ENCODE results near the gene SNRPA.

Gene SNRPA

GRCh38 chr19:40705950-40706619 lies 44.9 kb upstream of the SNRPA start:
- in situ Hi-C loops (cut with MboI; ENCODE audit: low pct_unique_long_range_greater_than_20kb, low sequenced_read_pairs, unreplicated experiment): no loop called here
- DNase-seq (ENCODE audit: low spot score): no peak
- no peak for TF ChIP-seq CTCF (IDR thresholded peaks at IDR 0.05; ENCODE audit: extremely low read depth, insufficient read depth, missing control alignments)

- no peak for DNase-seq (ENCODE audit: low spot score)
- no peak for TF ChIP-seq CTCF (IDR thresholded peaks at IDR 0.05; ENCODE audit: extremely low read depth, insufficient read depth, missing control alignments)
- in situ Hi-C loops (cut with MboI; ENCODE audit: low pct_unique_long_range_greater_than_20kb, low sequenced_read_pairs, unreplicated experiment): no loop called here
Measured at GRCh38 chr19:40707615-40708014, 43.4 kb upstream of the SNRPA start.

GRCh38 chr19:40709817-40710216 lies 41.2 kb upstream of the SNRPA start:
- no peak for DNase-seq (ENCODE audit: low spot score)
- TF ChIP-seq CTCF (IDR thresholded peaks at IDR 0.05; ENCODE audit: extremely low read depth, insufficient read depth, missing control alignments): no peak
- in situ Hi-C loops (cut with MboI; ENCODE audit: low pct_unique_long_range_greater_than_20kb, low sequenced_read_pairs, unreplicated experiment): no loop called here

GRCh38 chr19:40713939-40714338 lies 37.1 kb upstream of the SNRPA start:
- in situ Hi-C loops (cut with MboI; ENCODE audit: low pct_unique_long_range_greater_than_20kb, low sequenced_read_pairs, unreplicated experiment): no loop called here
- no peak for DNase-seq (ENCODE audit: low spot score)
- no peak for TF ChIP-seq CTCF (IDR thresholded peaks at IDR 0.05; ENCODE audit: extremely low read depth, insufficient read depth, missing control alignments)

- in situ Hi-C loops (cut with MboI; ENCODE audit: low pct_unique_long_range_greater_than_20kb, low sequenced_read_pairs, unreplicated experiment): no loop called here
- peak; percentile 95 for DNase-seq (ENCODE audit: low spot score)
- no peak for TF ChIP-seq CTCF (IDR thresholded peaks at IDR 0.05; ENCODE audit: extremely low read depth, insufficient read depth, missing control alignments)
Measured at GRCh38 chr19:40714441-40715299, 36.3 kb upstream of the SNRPA start.

- peak; percentile 62 for DNase-seq (ENCODE audit: low spot score)
- no peak for TF ChIP-seq CTCF (IDR thresholded peaks at IDR 0.05; ENCODE audit: extremely low read depth, insufficient read depth, missing control alignments)
Measured at GRCh38 chr19:40716031-40716481, 34.9 kb upstream of the SNRPA start.

More at GRCh38 chr19:40716031-40716481, 34.9 kb upstream of the SNRPA start:
- in situ Hi-C loops (cut with MboI; ENCODE audit: low pct_unique_long_range_greater_than_20kb, low sequenced_read_pairs, unreplicated experiment): no loop called here
